Activated CD4-positive, alpha-beta T cell treated with anti-CD3 and anti-CD28 coated beads for 24 hours (primary cell): ENCODE results near the gene UNC45A.
A peak's percentile ranks its signal among the peaks of the same experiment; 100 is the strongest.
"Not testable (repeated sequence)": the region's sequence is repeated elsewhere in the genome, so short reads cannot be mapped to it uniquely, and the experiment has no call there.

Experiments used
- DNase-seq, 2 donors: peaks; one replicate each; pipeline ENCODE4 v3.0.0-alpha.2; 2020; ENCODE audit warnings: low read depth in 2 of 2

UNC45A gene

DNA sequence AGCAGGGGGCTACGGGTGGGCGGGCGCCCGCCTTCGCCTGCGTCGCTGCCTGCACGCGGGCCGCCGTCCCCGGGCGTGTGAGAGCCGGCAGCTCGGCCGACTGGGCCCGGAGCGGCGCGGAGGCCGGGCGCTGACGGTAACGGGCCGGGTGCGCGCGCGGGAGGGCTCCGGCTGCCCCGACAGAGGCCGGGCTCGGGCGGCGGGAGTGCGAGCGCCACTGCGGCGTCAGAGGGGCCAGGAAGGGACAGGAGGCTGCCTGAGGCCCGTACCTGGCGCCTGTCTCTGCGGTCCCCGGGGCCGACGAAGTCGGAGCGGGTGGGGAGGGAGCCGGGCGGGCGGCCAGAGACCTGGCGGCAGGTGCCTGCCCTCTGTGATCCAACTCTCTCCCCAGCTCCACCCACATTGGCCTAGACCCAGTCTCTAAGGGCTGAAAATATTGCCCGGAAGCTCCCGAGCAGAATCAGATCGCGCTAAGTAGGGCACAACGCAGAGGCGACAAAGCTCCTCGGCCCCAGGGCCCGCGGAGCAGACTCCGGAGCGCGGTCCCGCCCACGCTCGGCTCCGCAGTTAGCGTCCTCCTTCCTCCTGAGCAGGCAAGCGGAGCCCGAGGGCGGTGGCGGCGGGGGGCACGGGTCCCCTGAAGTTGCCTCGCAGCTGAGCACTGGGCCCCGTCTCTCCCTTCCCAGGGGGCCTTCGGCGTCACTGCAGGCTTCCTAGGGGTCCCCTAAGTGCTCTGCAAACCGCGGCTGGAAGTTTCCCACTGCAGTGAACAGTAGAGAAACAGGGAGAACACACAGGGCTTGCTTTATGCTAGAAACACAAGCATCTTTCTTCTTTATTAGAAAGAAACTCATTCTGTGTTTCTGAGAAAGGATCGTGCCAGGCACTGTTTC is 32.0 kb upstream of the UNC45A start, which contains the start of gene MAN2A2:
TSS of gene MAN2A2 (plus strand) at position 463 of the 893 bp plus-strand sequence. CDS start 906 bp downstream, outside the sequence.
- peak; percentile 64 to 72 for DNase-seq

GRCh38 chr15:90903733-90904536 is 31.1 kb upstream of the UNC45A start:
- no peak for DNase-seq

- no peak for DNase-seq
Observed at GRCh38 chr15:90904746-90905145, 30.3 kb upstream of the UNC45A start.

GRCh38 chr15:90905306-90906180 is 29.5 kb upstream of the UNC45A start:
- DNase-seq: no peak

GRCh38 chr15:90906181-90906849 is 28.8 kb upstream of the UNC45A start:
- no peak for DNase-seq

- no peak for DNase-seq
Observed at GRCh38 chr15:90907051-90907660, 27.9 kb upstream of the UNC45A start.

GRCh38 chr15:90907838-90908507 is 27.1 kb upstream of the UNC45A start:
- no peak for DNase-seq

DNA sequence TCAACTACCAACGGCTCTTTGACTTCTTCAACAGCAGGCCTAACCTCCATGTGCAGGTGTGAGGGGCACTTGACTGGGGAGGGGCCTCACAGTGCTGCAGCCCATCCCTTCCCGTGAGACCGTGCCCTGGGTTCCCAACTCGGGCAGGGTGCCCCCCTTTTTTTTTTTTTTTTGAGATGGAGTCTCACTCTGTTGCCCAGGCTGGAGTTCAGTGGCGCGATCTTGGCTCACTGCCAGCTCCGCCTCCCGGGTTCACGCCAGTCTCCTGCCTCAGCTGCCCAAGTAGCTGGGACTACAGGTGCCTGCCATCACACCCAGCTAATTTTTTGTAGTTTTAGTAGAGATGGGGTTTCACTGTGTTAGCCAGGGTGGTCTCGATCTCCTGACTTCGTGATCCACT is 25.6 kb upstream of the UNC45A start:
- DNase-seq: not testable (repeated sequence)

GRCh38 chr15:90909976-90910375 is 25.1 kb upstream of the UNC45A start:
- no peak for DNase-seq

DNA sequence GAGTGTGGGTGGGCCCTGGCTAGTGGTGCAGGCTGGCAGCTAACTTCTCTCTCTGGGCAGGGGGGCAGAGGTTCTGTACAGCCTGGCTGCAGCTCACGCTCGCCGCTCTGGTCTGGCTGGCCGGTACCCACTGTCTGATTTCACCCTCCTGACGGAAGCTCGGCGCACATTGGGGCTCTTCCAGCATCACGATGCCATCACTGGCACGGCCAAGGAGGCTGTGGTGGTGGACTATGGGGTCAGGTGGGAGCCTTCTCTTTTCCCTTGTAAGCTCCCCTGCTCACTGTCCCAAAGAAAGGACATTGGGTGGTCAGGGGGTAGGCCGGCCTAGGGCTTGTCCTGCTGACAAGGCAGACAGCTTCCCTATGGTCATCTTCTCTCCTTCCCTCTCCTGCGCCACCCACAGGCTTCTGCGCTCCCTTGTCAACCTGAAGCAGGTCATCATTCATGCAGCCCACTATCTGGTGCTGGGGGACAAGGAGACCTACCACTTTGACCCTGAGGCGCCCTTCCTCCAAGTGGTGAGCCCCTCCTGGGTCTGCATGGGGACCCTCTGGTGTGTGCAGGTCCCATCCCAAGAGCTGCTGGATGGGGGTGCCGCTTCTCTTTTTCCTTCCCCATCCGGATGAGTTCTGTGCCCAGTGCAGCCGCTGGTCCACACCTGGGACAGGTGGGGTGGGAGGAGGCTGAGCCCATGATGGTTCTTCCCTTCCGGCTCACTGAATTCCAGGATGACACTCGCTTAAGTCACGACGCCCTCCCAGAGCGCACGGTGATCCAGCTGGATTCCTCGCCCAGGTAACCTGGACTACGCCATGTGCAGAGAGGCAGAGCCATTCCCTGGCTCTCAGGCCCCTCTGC is 24.4 kb upstream of the UNC45A start:
- DNase-seq: no peak

DNA sequence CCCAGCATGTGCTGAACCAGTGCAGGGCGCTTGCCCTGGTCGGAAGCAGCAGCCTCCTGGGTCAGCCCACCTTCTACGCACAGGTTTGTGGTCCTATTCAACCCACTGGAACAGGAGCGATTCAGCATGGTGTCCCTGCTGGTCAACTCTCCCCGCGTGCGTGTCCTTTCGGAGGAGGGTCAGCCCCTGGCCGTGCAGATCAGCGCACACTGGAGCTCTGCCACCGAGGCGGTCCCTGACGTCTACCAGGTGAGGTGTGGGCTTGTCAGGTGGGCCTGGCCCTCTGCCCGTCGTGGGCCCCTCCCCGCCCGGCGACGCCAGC is 23.8 kb upstream of the UNC45A start:
- DNase-seq: no peak

GRCh38 chr15:90911906-90912769 is 22.9 kb upstream of the UNC45A start:
- DNase-seq: no peak

DNA sequence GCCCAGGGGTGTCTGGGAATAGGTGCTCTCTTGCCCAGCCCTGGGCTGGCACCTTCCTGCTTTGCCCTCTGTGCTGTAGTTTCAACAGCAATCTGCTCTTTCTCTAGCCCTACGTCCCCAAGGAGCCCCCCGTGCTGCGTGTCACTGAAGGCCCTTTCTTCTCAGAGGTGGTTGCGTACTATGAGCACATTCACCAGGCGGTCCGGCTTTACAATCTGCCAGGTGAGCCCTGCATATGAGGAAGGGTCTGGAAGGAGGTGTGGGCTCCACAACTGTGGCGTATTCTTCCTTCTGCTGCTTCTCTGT is 22.4 kb upstream of the UNC45A start:
- DNase-seq: no peak

DNA sequence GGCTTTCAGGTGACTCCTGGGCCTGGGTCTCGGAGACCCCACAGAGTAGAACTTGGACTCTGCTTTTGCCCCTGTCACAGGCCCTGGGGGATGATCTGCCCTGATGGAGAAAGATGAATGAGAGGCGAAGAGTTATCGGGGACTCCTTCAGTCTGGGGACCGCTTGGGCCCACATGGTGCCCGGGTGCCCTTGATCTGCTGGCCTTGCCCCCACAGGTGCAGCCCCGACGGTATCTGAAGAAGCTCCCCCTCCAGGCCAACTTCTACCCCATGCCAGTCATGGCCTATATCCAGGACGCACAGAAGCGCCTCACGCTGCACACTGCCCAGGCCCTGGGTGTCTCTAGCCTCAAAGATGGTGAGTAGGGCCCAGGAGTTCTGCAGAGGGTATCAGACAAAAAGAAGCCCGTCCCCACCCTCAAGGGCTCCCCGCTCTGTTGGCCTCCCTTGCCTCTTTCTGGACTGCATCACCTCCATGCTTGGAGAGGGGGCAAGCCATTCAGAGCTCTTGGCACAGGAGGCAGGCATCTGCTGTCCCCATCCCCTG is 21.6 kb upstream of the UNC45A start:
- no peak for DNase-seq

DNA sequence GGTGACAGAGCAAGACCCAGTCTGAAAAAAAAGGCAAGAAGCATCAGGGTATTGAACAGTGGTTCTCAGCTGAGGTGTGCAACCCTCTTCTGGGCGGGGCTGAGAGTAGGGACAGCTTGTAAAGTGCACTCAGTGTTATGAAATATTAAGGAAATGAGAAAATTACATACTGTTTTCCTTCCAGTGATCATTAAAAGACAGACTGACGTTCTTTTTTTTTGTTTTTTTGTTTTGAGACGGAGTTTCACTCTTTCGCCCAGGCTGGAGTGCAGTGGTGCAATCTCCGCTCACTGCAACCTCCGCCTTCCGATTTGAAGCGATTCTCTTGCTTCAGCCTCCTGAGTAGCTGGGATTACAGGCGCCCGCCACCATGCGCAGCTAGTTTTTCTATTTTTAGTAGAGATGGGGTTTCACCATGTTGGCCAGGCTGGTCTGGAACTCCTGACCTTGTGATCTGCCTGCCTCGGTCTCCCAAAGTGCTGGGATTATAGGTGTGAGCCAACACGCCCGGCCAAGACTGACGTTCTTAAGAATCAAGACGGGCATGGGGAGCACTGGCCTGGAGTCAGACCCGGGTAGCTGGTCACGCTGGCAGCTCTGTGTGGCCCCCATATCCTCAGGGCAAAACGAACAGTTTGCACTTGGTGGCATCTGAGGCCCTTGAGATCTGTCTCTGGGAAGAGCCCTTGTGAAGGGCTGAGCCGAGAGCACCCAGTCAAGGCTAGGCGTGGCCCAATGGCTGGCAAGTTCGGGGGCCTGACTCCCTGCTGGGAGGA is 20.6 kb upstream of the UNC45A start:
- DNase-seq: no peak

GRCh38 chr15:90915216-90915807 is 19.8 kb upstream of the UNC45A start:
- DNase-seq: no peak

GRCh38 chr15:90915808-90916440 is 19.2 kb upstream of the UNC45A start:
- DNase-seq: no peak
